ENCODE measurements around the gene MCTP1.

GRCh38 chr5:94775088-94775487 lies 509.8 kb downstream of the MCTP1 start:
- TF ChIP-seq POLR2A (IDR thresholded peaks at IDR 0.05), result no peak
- TF ChIP-seq CTCF (IDR thresholded peaks at IDR 0.05), result no peak
- TF ChIP-seq POLR2AphosphoS5 (IDR thresholded peaks at IDR 0.05), result no peak

Data from breast epithelium (tissue), 3 donors.